Measurements from ENCODE around the gene AGMO. TPM values are rescaled to one million over a fixed set of nuclear protein-coding genes. Genes with fewer than 3 reads are reported as not detected.

Gene AGMO
- total RNA-seq, 1 donor, result not detected

GRCh38 chr7:15332956-15333355 is 228.9 kb downstream of the AGMO start:
- no peak overlapping the region for H3K4me3 ChIP-seq (ENCODE audit: low read depth, low read length)
- DNase-seq (ENCODE audit: low read depth), result no peak
- TF ChIP-seq CTCF (IDR thresholded peaks at IDR 0.05; ENCODE audit: insufficient read depth, low read depth, low read length), result no peak

- no peak for TF ChIP-seq CTCF (IDR thresholded peaks at IDR 0.05; ENCODE audit: insufficient read depth, low read depth, low read length)
- no peak for DNase-seq (ENCODE audit: low read depth)
- no peak overlapping the region for H3K4me3 ChIP-seq (ENCODE audit: low read depth, low read length)
Measured at GRCh38 chr7:15330943-15331342, 230.9 kb downstream of the AGMO start.

- no peak for DNase-seq (ENCODE audit: low read depth)
- TF ChIP-seq CTCF (IDR thresholded peaks at IDR 0.05; ENCODE audit: insufficient read depth, low read depth, low read length), result no peak
- H3K4me3 ChIP-seq (ENCODE audit: low read depth, low read length), result no peak overlapping the region
Measured at GRCh38 chr7:15327001-15327400, 234.8 kb downstream of the AGMO start.

GRCh38 chr7:15326044-15326644 is 235.7 kb downstream of the AGMO start:
- peak; percentile 61 for TF ChIP-seq CTCF (IDR thresholded peaks at IDR 0.05; ENCODE audit: insufficient read depth, low read depth, low read length)
- peak; percentile 40 for DNase-seq (ENCODE audit: low read depth)
- H3K4me3 ChIP-seq (ENCODE audit: low read depth, low read length), result no peak overlapping the region

- H3K4me3 ChIP-seq (ENCODE audit: low read depth, low read length), result no peak overlapping the region
- no peak for TF ChIP-seq CTCF (IDR thresholded peaks at IDR 0.05; ENCODE audit: insufficient read depth, low read depth, low read length)
- DNase-seq (ENCODE audit: low read depth), result no peak
Measured at GRCh38 chr7:15323550-15323949, 238.3 kb downstream of the AGMO start.

GRCh38 chr7:15317215-15317614 is 244.6 kb downstream of the AGMO start:
- no peak overlapping the region for H3K4me3 ChIP-seq (ENCODE audit: low read depth, low read length)
- TF ChIP-seq CTCF (IDR thresholded peaks at IDR 0.05; ENCODE audit: insufficient read depth, low read depth, low read length), result no peak
- DNase-seq (ENCODE audit: low read depth), result no peak

- no peak overlapping the region for H3K4me3 ChIP-seq (ENCODE audit: low read depth, low read length)
- DNase-seq (ENCODE audit: low read depth), result no peak
- TF ChIP-seq CTCF (IDR thresholded peaks at IDR 0.05; ENCODE audit: insufficient read depth, low read depth, low read length), result no peak
Measured at GRCh38 chr7:15315678-15316077, 246.1 kb downstream of the AGMO start.
